Fibroblast of lung (primary cell): ENCODE measurements around the gene UBE2E2. TPM values are rescaled to one million over a fixed set of nuclear protein-coding genes. Genes with fewer than 3 reads are reported as not detected.

ENCODE experiments used
- DNase-seq, 2 donors: peaks; one replicate each; pipeline versions ENCODE4 v3.0.0 to v3.0.0-alpha.2; 2010; ENCODE audit warnings: low read depth in 2 of 2
- H2AFZ ChIP-seq: 2 replicates; pipeline ENCODE4 v1.5.1; 2012; ENCODE audit warnings: low read length, control low read depth, inconsistent platforms
- H3K27ac ChIP-seq: 2 replicates; pipeline ENCODE4 v1.5.1; 2011; ENCODE audit warnings: low read length, control low read depth; ENCODE audit not compliant: insufficient read depth
- H3K27me3 ChIP-seq: 2 replicates; pipeline ENCODE4 v1.5.1; 2011; ENCODE audit warnings: mild to moderate bottlenecking, low read length; ENCODE audit not compliant: control insufficient read depth, insufficient read depth
- H3K36me3 ChIP-seq: 2 replicates; pipeline ENCODE4 v1.5.1; 2011; ENCODE audit warnings: low read length; ENCODE audit not compliant: control insufficient read depth, insufficient read depth
- H3K4me1 ChIP-seq: 2 replicates; pipeline ENCODE4 v1.5.1; 2011; ENCODE audit warnings: low read length; ENCODE audit not compliant: control insufficient read depth, insufficient read depth; ENCODE audit errors: extremely low read depth
- H3K4me2 ChIP-seq: 2 replicates; pipeline ENCODE4 v1.5.1; 2011; ENCODE audit warnings: low read length, control low read depth; ENCODE audit not compliant: insufficient read depth; ENCODE audit errors: extremely low read depth
- H3K4me3 ChIP-seq, 4 experiments: fragments of 200-600 bp in 1 of 4; sonication (generic) in 1 of 4; replicated peaks in 1 of 4; 2 replicates each; pipeline ENCODE4 v1.5.1; 2011 to 2016; ENCODE audit warnings: low read length in 4 of 4, low read depth in 3 of 4, mild to moderate bottlenecking in 3 of 4, control low read depth in 2 of 4, inconsistent platforms in 1 of 4, mixed read lengths in 1 of 4; ENCODE audit not compliant: insufficient read depth in 1 of 4; ENCODE audit errors: control extremely low read depth in 1 of 4
- H3K79me2 ChIP-seq: 2 replicates; pipeline ENCODE4 v1.5.1; 2012; ENCODE audit warnings: mild to moderate bottlenecking, low read length, inconsistent platforms; ENCODE audit not compliant: control insufficient read depth, insufficient read depth
- H3K9ac ChIP-seq: 2 replicates; pipeline ENCODE4 v1.5.1; 2011; ENCODE audit warnings: mild to moderate bottlenecking, low read length, control low read depth; ENCODE audit not compliant: insufficient read depth
- H3K9me3 ChIP-seq: 2 replicates; pipeline ENCODE4 v1.5.1; 2012; ENCODE audit warnings: low read depth, low read length; ENCODE audit not compliant: control insufficient read depth, insufficient read depth
- H4K20me1 ChIP-seq: 2 replicates; pipeline ENCODE4 v1.5.1; 2011; ENCODE audit warnings: low read length; ENCODE audit not compliant: control insufficient read depth, insufficient read depth; ENCODE audit errors: extremely low read depth
- CTCF ChIP-seq, 2 donors: IDR thresholded peaks in 1 of 2; conservative IDR thresholded peaks in 1 of 2; 1 replicate in 1 of 2; 2 replicates in 1 of 2; pipeline ENCODE4 v1.5.1; 2011 to 2012; ENCODE audit warnings: low read length in 2 of 2, control low read depth in 1 of 2, inconsistent platforms in 1 of 2, low read depth in 1 of 2, mild to moderate bottlenecking in 1 of 2
- EZH2 ChIP-seq: IDR thresholded peaks from 2 replicates; pipeline ENCODE4 v1.5.1; 2012; ENCODE audit warnings: low read length, control low read depth, mild to moderate bottlenecking; ENCODE audit errors: missing control alignments
- polyA plus RNA-seq, 2 donors: library from polyadenylated mRNA; depleted of rRNA in 1 of 2; stranded (reverse) in 1 of 2; unstranded in 1 of 2; fragments of >200 nt; gene quantifications; 2 replicates each; pipeline ENCODE4 v1.2.1, GENCODE V29; 2011 to 2012; ENCODE audit warnings: missing spikeins in 1 of 2
- total RNA-seq: library from RNA; depleted of rRNA; stranded (reverse); fragments of >200 nt; gene quantifications from 2 replicates; pipeline ENCODE4 v1.2.1, GENCODE V29; 2014

UBE2E2 gene
- total and polyA plus RNA-seq, 2 donors (not counting 1 experiment from before 2014, with no cell fraction given) = 79.8 to 127 TPM

DNA sequence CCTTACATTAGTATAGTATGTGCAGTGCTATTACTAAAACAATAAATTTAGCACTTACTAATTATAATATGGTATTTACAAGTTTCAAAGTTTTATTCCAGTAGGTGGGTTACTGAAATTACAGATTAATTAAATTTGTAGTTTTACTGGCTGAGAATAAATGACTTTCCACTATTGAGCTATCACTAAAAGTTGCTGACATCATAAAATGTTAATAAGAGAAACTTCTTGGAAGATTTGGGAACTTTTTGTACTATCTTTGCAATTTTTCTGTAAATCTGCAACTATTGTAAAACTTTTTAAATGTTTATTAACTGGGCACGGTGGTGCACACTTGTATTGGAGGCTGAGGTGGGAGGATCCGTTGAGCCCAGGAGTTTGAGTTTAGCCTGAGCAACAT, 247.7 kb downstream of the UBE2E2 start:
- H3K79me2 ChIP-seq = no peaks in the 10 kb centered on the region
- no peaks in the 10 kb centered on the region for H3K27me3 ChIP-seq
- no peak overlapping the region for H3K27ac ChIP-seq
- no peak for TF ChIP-seq CTCF (conservative IDR thresholded peaks at IDR 0.05 in 1 of 2, IDR thresholded peaks at IDR 0.05 in 1 of 2; ENCODE audit: low read depth in 1 of 2, low read length in 2 of 2)
- no peak for TF ChIP-seq EZH2
- no peak overlapping the region for H3K4me2 ChIP-seq
- H3K9me3 ChIP-seq = no peaks in the 10 kb centered on the region
- H3K4me3 ChIP-seq = no peak overlapping the region
- peaks cover 2% of the 10 kb centered on the region for H3K4me1 ChIP-seq
- DNase-seq = no peak
- no peak overlapping the region for H3K9ac ChIP-seq
- no peaks in the 10 kb centered on the region for H3K36me3 ChIP-seq
- H4K20me1 ChIP-seq = no peaks in the 10 kb centered on the region
- H2AFZ ChIP-seq = no peak overlapping the region

GRCh38 chr3:23452408-23452807, 249.3 kb downstream of the UBE2E2 start:
- Histone ChIP-seq H3K4me2 (no peak overlapping the region), H4K20me1 (no peaks in the 10 kb centered on the region), H3K27ac (no peak overlapping the region), H3K4me3 (no peak overlapping the region), H2AFZ (no peak overlapping the region), H3K9me3 (no peaks in the 10 kb centered on the region), H3K79me2 (no peaks in the 10 kb centered on the region), H3K27me3 (no peaks in the 10 kb centered on the region), H3K9ac (no peak overlapping the region), H3K4me1 (peaks cover 2% of the 10 kb centered on the region), H3K36me3 (no peaks in the 10 kb centered on the region)
- TF ChIP-seq EZH2 (no peak), CTCF (conservative IDR thresholded peaks at IDR 0.05 in 1 of 2, IDR thresholded peaks at IDR 0.05 in 1 of 2; ENCODE audit: low read depth in 1 of 2, low read length in 2 of 2) (no peak)
- DNase-seq = no peak

GRCh38 chr3:23455084-23455483, 252.0 kb downstream of the UBE2E2 start:
- Histone ChIP-seq H3K4me3 (no peak overlapping the region), H3K27me3 (no peaks in the 10 kb centered on the region), H3K9me3 (no peaks in the 10 kb centered on the region), H3K9ac (no peak overlapping the region), H3K27ac (no peak overlapping the region), H3K36me3 (no peaks in the 10 kb centered on the region), H2AFZ (no peak overlapping the region), H3K79me2 (no peaks in the 10 kb centered on the region), H4K20me1 (no peaks in the 10 kb centered on the region), H3K4me1 (peaks cover 2% of the 10 kb centered on the region), H3K4me2 (no peak overlapping the region)
- peak; percentile 87 to 89 for DNase-seq
- TF ChIP-seq CTCF (conservative IDR thresholded peaks at IDR 0.05 in 1 of 2, IDR thresholded peaks at IDR 0.05 in 1 of 2; ENCODE audit: low read depth in 1 of 2, low read length in 2 of 2) = no peak
